Right lobe of liver (tissue), 6 donors: ENCODE measurements around the gene KHDC1L. TPM values are rescaled to one million over a fixed set of nuclear protein-coding genes. Genes with fewer than 3 reads are reported as not detected.
"Not testable (repeated sequence)": the region's sequence is repeated elsewhere in the genome, so short reads cannot be mapped to it uniquely, and the experiment has no call there.

ENCODE experiments used
- ATAC-seq, 4 donors: fragments of 200-7000 bp; cut with Tn5 transposase; one replicate each; pipeline ENCODE4 v1.9.1; 2020; ENCODE audit warnings: mild to moderate bottlenecking in 4 of 4, moderate library complexity in 4 of 4
- DNase-seq, 3 donors: peaks; one replicate each; pipeline ENCODE4 v3.0.0-alpha.2; 2020
- H3K27ac ChIP-seq, 3 donors: fragments of 200-600 bp; one replicate each; pipeline ENCODE4 v1.8.0; 2022
- H3K27me3 ChIP-seq, 2 donors: fragments of 200-600 bp; one replicate each; pipeline ENCODE4 v1.8.0; 2022
- H3K36me3 ChIP-seq, 4 donors: fragments of 200-600 bp; sonication (generic) in 1 of 4; one replicate each; pipeline versions ENCODE4 v1.5.1 to v1.8.0; 2017 to 2022; ENCODE audit warnings: control low read depth in 1 of 4
- H3K4me1 ChIP-seq, 4 donors: fragments of 200-600 bp; sonication (generic) in 1 of 4; one replicate each; pipeline versions ENCODE4 v1.5.1 to v1.8.0; 2017 to 2022; ENCODE audit warnings: control low read depth in 1 of 4
- H3K4me3 ChIP-seq, 3 donors: fragments of 200-600 bp; one replicate each; pipeline ENCODE4 v1.8.0; 2022
- H3K9me3 ChIP-seq, 4 donors: fragments of 200-600 bp; sonication (generic) in 1 of 4; one replicate each; pipeline versions ENCODE4 v1.5.1 to v1.8.0; 2017 to 2022; ENCODE audit warnings: control low read depth in 1 of 4
- POLR2A ChIP-seq: fragments of 450-650 bp; IDR thresholded peaks from one replicate; pipeline ENCODE4 v1.6.1; 2017; ENCODE audit warnings: antibody characterized with exemption, mild to moderate bottlenecking
- WGBS: methylation state at CpG from one replicate; pipeline ENCODE4 v1.1.6; 2018; ENCODE audit warnings: low coverage, low lambda C conversion rate; ENCODE audit not compliant: insufficient coverage; ENCODE audit errors: missing lambda C conversion rate; 5-methylcytosine and 5-hydroxymethylcytosine counted together
- intact Hi-C, 2 donors: fragments of 100-400 bp; cut with DNase I; formaldehyde crosslinking; loops; one replicate each; pipeline versions ENCODE4 v1.11.2 to v1.14.1; 2022
- long read RNA-seq: library from polyadenylated mRNA; unstranded; transcript quantifications from one replicate; pipeline ENCODE4 v2.0.0, GENCODE V29; 2019
- total RNA-seq, 6 experiments: library from RNA; depleted of rRNA in 2 of 6; stranded (reverse); fragments of >200 nt in 2 of 6; fragmentation: NEBNext Ultra II Directional in 3 of 6; extraction: Animal tissue kit (Norgen Biotek cat#: 25700) in 3 of 6; gene quantifications; one replicate each; pipeline versions ENCODE4 v1.1.0 to v1.2.4, GENCODE V29; 2016 to 2023
- TF ChIP-seq, protein P1 (sequence below), 4 donors: fragments of 200-600 bp in 3 of 4; fragments of 450-650 bp in 1 of 4; IDR thresholded peaks; one replicate each; pipeline versions ENCODE4 v1.5.1 to v1.8.0; 2016 to 2022; ENCODE audit warnings: antibody characterized with exemption in 4 of 4, mild to moderate bottlenecking in 2 of 4
- donor health status: DM: no; HTN: yes; CAD: no.
- donor health status: DM: no; HTN: no; CAD: no.
- donor health status: DM: no; HTN: no; CAD: no.
- donor health status: DM: no; HTN: yes; CAD: no.
- donor health status: DM: no; HTN: yes; CAD: no.

KHDC1L gene
- total RNA-seq: not detected
- long read RNA-seq: 0 reads

DNA sequence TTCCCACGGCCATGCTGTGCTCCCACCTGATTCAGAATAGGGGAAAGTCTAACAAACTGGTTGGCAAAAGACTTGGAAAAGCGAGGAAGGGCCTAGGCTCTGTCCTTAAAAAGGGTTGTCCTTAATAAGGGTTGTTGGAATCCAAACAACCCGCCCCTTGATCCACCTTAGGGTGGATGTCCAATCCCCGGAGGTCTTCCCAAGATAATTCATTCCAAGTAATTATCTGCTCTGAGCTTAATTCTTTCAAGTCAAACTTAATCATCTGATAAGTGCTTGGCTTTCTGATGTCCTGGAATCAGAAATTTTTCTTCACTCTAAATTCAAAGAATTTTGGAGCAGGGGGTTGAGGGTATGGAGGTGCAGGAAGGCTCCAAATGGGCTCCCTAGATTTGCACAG, at the start of gene KHDC1L:
Gene KHDC1L (minus strand): TSS at position 101 of the 400 bp plus-strand sequence. CDS start 88 bp downstream, at position 13.
- WGBS: 67% methylated on average over 3 of the region's 4 CpGs
- no peak within 1 kb of the TSS for H3K27ac ChIP-seq
- H3K36me3 ChIP-seq: no peaks in the 10 kb centered on the region
- ATAC-seq (no peak), DNase-seq (no peak)
- no peak for TF ChIP-seq POLR2A
- TF ChIP-seq, protein P1, sequence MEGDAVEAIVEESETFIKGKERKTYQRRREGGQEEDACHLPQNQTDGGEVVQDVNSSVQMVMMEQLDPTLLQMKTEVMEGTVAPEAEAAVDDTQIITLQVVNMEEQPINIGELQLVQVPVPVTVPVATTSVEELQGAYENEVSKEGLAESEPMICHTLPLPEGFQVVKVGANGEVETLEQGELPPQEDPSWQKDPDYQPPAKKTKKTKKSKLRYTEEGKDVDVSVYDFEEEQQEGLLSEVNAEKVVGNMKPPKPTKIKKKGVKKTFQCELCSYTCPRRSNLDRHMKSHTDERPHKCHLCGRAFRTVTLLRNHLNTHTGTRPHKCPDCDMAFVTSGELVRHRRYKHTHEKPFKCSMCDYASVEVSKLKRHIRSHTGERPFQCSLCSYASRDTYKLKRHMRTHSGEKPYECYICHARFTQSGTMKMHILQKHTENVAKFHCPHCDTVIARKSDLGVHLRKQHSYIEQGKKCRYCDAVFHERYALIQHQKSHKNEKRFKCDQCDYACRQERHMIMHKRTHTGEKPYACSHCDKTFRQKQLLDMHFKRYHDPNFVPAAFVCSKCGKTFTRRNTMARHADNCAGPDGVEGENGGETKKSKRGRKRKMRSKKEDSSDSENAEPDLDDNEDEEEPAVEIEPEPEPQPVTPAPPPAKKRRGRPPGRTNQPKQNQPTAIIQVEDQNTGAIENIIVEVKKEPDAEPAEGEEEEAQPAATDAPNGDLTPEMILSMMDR (IDR thresholded peaks at IDR 0.05): no peak
- intact Hi-C loops: no loop called here
- no peaks in the 10 kb centered on the region for H3K9me3 ChIP-seq
- no peaks in the 10 kb centered on the region for H3K27me3 ChIP-seq
- no peak within 1 kb of the TSS for H3K4me3 ChIP-seq
- no peaks in the 10 kb centered on the region for H3K4me1 ChIP-seq

DNA sequence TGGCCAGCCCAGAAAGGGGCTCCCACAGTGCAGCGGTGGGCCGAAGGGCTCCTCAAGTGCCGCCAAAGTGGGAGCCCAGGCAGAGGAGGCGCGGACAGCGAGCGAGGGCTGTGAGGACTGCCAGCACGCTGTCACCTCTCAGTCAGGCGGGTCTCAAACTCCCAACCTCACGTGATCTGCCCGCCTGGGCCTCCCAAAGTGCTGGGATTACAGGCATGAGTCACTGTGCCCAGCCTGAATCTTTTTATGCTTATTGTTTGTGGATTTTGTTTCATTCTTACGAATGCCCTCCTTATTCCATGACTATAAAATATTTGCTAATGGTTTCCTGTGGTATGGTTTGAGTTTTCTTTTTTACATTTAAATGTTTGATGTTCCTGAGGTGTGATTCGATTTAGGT, 44.0 kb upstream of the KHDC1L start:
- H3K27ac ChIP-seq, H3K4me1 ChIP-seq, H3K36me3 ChIP-seq, H3K9me3 ChIP-seq, ATAC-seq, DNase-seq, H3K27me3 ChIP-seq, H3K4me3 ChIP-seq, intact Hi-C loops: not testable (repeated sequence)
- WGBS: 86% methylated on average over 5 of the region's 13 CpGs

DNA sequence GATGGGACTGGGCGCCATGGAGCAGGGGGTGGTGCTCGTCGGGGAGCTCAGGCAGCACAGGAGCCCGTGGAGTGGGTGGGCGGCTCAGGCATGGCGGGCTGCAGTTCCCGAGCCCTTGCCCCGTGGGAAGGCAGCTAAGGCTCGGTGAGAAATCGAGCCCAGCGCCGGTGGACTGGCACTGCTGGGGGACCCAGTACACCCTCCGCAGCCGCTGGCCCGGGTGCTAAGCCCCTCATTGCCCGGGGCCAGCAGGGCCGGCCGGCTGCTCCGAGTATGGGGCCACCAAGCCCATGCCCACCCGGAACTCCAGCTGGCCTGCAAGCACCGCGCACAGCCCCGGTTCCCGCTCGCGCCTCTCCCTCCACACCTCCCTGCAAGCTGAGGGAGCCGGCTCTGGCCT, 43.6 kb upstream of the KHDC1L start:
- ATAC-seq, H3K27ac ChIP-seq, intact Hi-C loops, H3K9me3 ChIP-seq, DNase-seq, H3K27me3 ChIP-seq, H3K36me3 ChIP-seq, H3K4me3 ChIP-seq, H3K4me1 ChIP-seq: not testable (repeated sequence)
- 100% methylated on average over 1 of the region's 27 CpGs for WGBS

DNA sequence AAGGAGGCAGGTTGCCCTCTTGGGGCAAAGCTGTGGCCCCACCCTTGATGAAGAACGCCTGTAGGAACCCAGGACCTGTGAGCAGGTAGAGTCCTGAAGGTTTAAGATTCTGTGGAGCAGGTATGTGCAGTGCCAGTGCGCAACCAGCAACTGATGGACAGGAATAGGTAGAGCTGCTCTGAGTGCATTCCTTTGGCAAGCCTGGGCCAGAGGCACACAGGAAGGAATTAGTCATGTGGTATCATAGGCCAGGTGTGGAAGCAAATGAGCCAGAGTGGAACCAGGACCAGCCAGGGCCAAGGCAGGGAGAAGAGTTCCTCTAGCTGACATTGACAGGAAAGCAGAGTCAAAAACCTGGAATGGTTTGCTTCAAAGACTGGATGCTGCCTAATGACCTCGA, 39.1 kb upstream of the KHDC1L start:
- no peaks in the 10 kb centered on the region for H3K27me3 ChIP-seq
- no peaks in the 10 kb centered on the region for H3K36me3 ChIP-seq
- no peak overlapping the region for H3K4me3 ChIP-seq
- H3K4me1 ChIP-seq: no peaks in the 10 kb centered on the region
- no peaks in the 10 kb centered on the region for H3K9me3 ChIP-seq
- intact Hi-C loops: no loop called here
- H3K27ac ChIP-seq: no peak overlapping the region
- TF ChIP-seq, protein P1 (IDR thresholded peaks at IDR 0.05): no peak
- TF ChIP-seq POLR2A: no peak
- ATAC-seq (no peak), DNase-seq (no peak)
- 100% methylated on average over 2 of the region's 3 CpGs for WGBS

- intact Hi-C loops: no loop called here
- Histone ChIP-seq H3K4me3 (peak overlapping the region; percentile 48 to 66 (median 49)), H3K4me1 (no peaks in the 10 kb centered on the region), H3K27me3 (no peaks in the 10 kb centered on the region), H3K36me3 (no peaks in the 10 kb centered on the region), H3K27ac (no peak overlapping the region), H3K9me3 (no peaks in the 10 kb centered on the region)
- DNase-seq (no peak), ATAC-seq (no peak)
- WGBS: 29% methylated on average over 5 of the region's 7 CpGs
- TF ChIP-seq, protein P1 (IDR thresholded peaks at IDR 0.05): no peak
- no peak for TF ChIP-seq POLR2A
These were observed 38.2 kb upstream of the KHDC1L start for GRCh38 chr6:73263570-73263909.
